HCT116 (cell line): ENCODE measurements around the gene HEY2. TPM values are rescaled to one million over a fixed set of nuclear protein-coding genes. Genes with fewer than 3 reads are reported as not detected.
A peak's percentile ranks its signal among the peaks of the same experiment; 100 is the strongest.

Experiments
- ATAC-seq: fragments of 200-7000 bp; cut with Tn5 transposase; 2 replicates; pipeline ENCODE4 v1.9.1; 2020; ENCODE audit warnings: mild to moderate bottlenecking, moderate library complexity
- BruUV-seq: library from RNA; stranded (reverse); fragments of 400-500 nt; replicated peaks from 2 replicates; lab custom pipeline; 2021; lab: Mats Ljungman, UMichigan
- CTCF ChIA-PET: fragments of 300-600 bp; sonication (Branson Sonifier 250); formaldehyde crosslinking; loops from one replicate; lab custom pipeline; 2021; ENCODE audit warnings: antibody characterized with exemption; lab: Charles Lee
- POLR2A ChIA-PET: fragments of 300-600, 350-600 bp; sonication (Branson Sonifier 250); formaldehyde crosslinking; loops from one replicate; lab custom pipeline; 2021; ENCODE audit warnings: antibody characterized with exemption; lab: Charles Lee
- RAD21 ChIA-PET, 2 experiments: fragments of 300-600 bp; sonication (Branson Sonifier 250); formaldehyde crosslinking; loops; one replicate each; lab custom pipeline; 2023; ENCODE audit warnings: low total read pairs in 2 of 2; ENCODE audit not compliant: uncharacterized antibody in 2 of 2, unreplicated experiment in 2 of 2, low non-redundant PET in 1 of 2; lab: Charles Lee
- DNase-seq: peaks from one replicate; pipeline ENCODE4 v3.0.0-alpha.2; 2010; ENCODE audit warnings: low read depth, low spot score
- H2AFZ ChIP-seq: fragments of 200-600 bp; shearing (Covaris generic), sonication (generic); 2 replicates; pipeline ENCODE4 v1.6.1; 2017; ENCODE audit warnings: low read depth, mixed run types, mixed read lengths, antibody characterized with exemption, low read length; ENCODE audit not compliant: poor library complexity, severe bottlenecking
- H3K27ac ChIP-seq: 2 replicates; pipeline ENCODE4 v1.5.1; 2012; ENCODE audit warnings: low read depth, low read length
- H3K27me3 ChIP-seq: fragments of 200-600 bp; sonication (generic); 2 replicates; pipeline ENCODE4 v1.6.1; 2016; ENCODE audit warnings: mixed run types, low read length, mixed read lengths; ENCODE audit not compliant: insufficient read depth
- H3K36me3 ChIP-seq, 2 experiments: fragments of 200-500 bp in 1 of 2; fragments of 200-600 bp in 1 of 2; sonication (Bioruptor generic) in 1 of 2; sonication (generic) in 1 of 2; 2 replicates each; pipeline versions ENCODE4 v1.5.1 to v1.6.1; 2014 to 2016; ENCODE audit warnings: low read length in 2 of 2, inconsistent platforms in 1 of 2, mixed read lengths in 1 of 2, mixed run types in 1 of 2; ENCODE audit not compliant: insufficient read depth in 2 of 2, control insufficient read depth in 1 of 2
- H3K4me1 ChIP-seq, 2 experiments: fragments of 200-600 bp in 1 of 2; sonication (generic) in 1 of 2; 2 replicates each; pipeline versions ENCODE4 v1.5.1 to v1.6.1; 2012 to 2017; ENCODE audit warnings: low read length in 2 of 2, inconsistent platforms in 1 of 2, mild to moderate bottlenecking in 1 of 2, mixed read lengths in 1 of 2, mixed run types in 1 of 2, moderate library complexity in 1 of 2; ENCODE audit not compliant: insufficient read depth in 2 of 2, control insufficient read depth in 1 of 2
- H3K4me2 ChIP-seq: fragments of 200-600 bp; sonication (generic); 2 replicates; pipeline ENCODE4 v1.6.1; 2017; ENCODE audit warnings: mixed run types, low read length, mixed read lengths
- H3K4me3 ChIP-seq, 2 experiments: fragments of 200-600 bp in 1 of 2; sonication (generic) in 1 of 2; replicated peaks in 1 of 2; 2 replicates each; pipeline ENCODE4 v1.5.1; 2011 to 2016; ENCODE audit warnings: low read length in 2 of 2, control low read depth in 1 of 2, low read depth in 1 of 2, mild to moderate bottlenecking in 1 of 2, mixed read lengths in 1 of 2, mixed run types in 1 of 2
- H3K79me2 ChIP-seq: fragments of 200-600 bp; sonication (generic); 2 replicates; pipeline ENCODE4 v1.6.1; 2017; ENCODE audit warnings: mild to moderate bottlenecking, mixed run types, low read length, moderate library complexity, mixed read lengths; ENCODE audit not compliant: insufficient read depth
- H3K9ac ChIP-seq: fragments of 200-600 bp; sonication (generic); 2 replicates; pipeline ENCODE4 v1.6.1; 2016; ENCODE audit warnings: low read length, mixed read lengths
- H3K9me2 ChIP-seq: fragments of 200-600 bp; sonication (generic), shearing (Covaris generic); 2 replicates; pipeline ENCODE4 v1.6.1; 2017; ENCODE audit warnings: mixed run types, mild to moderate bottlenecking, moderate library complexity; ENCODE audit not compliant: insufficient read depth
- H3K9me3 ChIP-seq, 2 experiments: fragments of 200-500 bp in 1 of 2; fragments of 200-600 bp in 1 of 2; sonication (Bioruptor generic) in 1 of 2; sonication (generic) in 1 of 2; 2 replicates each; pipeline ENCODE4 v1.6.1; 2014 to 2017; ENCODE audit warnings: low read length in 2 of 2, mixed read lengths in 2 of 2, inconsistent platforms in 1 of 2, low read depth in 1 of 2, mild to moderate bottlenecking in 1 of 2, mixed run types in 1 of 2, moderate library complexity in 1 of 2; ENCODE audit not compliant: control insufficient read depth in 1 of 2, insufficient read depth in 1 of 2
- H4K20me1 ChIP-seq: fragments of 200-600 bp; sonication (generic), shearing (Covaris generic); 2 replicates; pipeline ENCODE4 v1.6.1; 2017; ENCODE audit warnings: mixed run types, mild to moderate bottlenecking, moderate library complexity; ENCODE audit not compliant: insufficient read depth
- EGR1 ChIP-seq: IDR thresholded peaks from 2 replicates; pipeline ENCODE4 v1.6.1; 2012; ENCODE audit warnings: low read depth
- POLR2A ChIP-seq: IDR thresholded peaks from 2 replicates; pipeline ENCODE4 v1.7.0; 2011; ENCODE audit warnings: borderline replicate concordance; ENCODE audit not compliant: insufficient read depth, insufficient read length; ENCODE audit errors: extremely low read depth
- POLR2AphosphoS5 ChIP-seq: IDR thresholded peaks from 2 replicates; pipeline ENCODE4 v1.6.1; 2011; ENCODE audit warnings: mild to moderate bottlenecking, low read depth, low read length, moderate library complexity
- REST ChIP-seq: IDR thresholded peaks from 2 replicates; pipeline ENCODE4 v1.6.1; 2012; ENCODE audit warnings: low read depth
- SP1 ChIP-seq: IDR thresholded peaks from 2 replicates; pipeline ENCODE4 v1.6.1; 2012; ENCODE audit warnings: low read depth
- SRF ChIP-seq: IDR thresholded peaks from 2 replicates; pipeline ENCODE4 v1.6.1; 2012; ENCODE audit warnings: low read depth
- intact Hi-C: fragments of 100-400 bp; cut with micrococcal nuclease; formaldehyde crosslinking; loops from 2 replicates; pipeline ENCODE4 v1.10.0; 2022
- total RNA-seq: library from RNA; stranded (reverse); gene quantifications from one replicate; pipeline ENCODE4 v1.2.1, GENCODE V29; 2021; ENCODE audit not compliant: unreplicated experiment

Gene HEY2
- total RNA-seq, 1 experiment from 2014 or later, result not detected

- H4K20me1 ChIP-seq, result no peaks in the 10 kb centered on the region
- ChIA-PET POLR2A (interaction anchor here (1.2 kb wide), 1 partner anchor 36 kb away, joined by 3 read pairs; no protein-coding TSS in a partner anchor), RAD21 (no interaction called here), CTCF (interaction anchor here (2.2 kb wide), 1 partner anchor 8 kb away, joined by 13 read pairs; no protein-coding TSS in a partner anchor)
- ATAC-seq, result no peak
- TF ChIP-seq SP1, result no peak
- no peak for TF ChIP-seq POLR2A
- TF ChIP-seq SRF, result no peak
- no peak for TF ChIP-seq POLR2AphosphoS5
- H3K4me1 ChIP-seq, result peaks cover 0 to 10% of the 10 kb centered on the region in 2 experiments; a peak in 2 of 4 replicates
- H3K27ac ChIP-seq, result no peak overlapping the region
- no TSS peak for BruUV-seq
- peaks cover 60% of the 10 kb centered on the region for H3K27me3 ChIP-seq
- intact Hi-C loops, result no loop called here
- no peaks in the 10 kb centered on the region for H3K9me3 ChIP-seq
- no peak overlapping the region for H2AFZ ChIP-seq
- no peak overlapping the region for H3K4me2 ChIP-seq
- no peaks in the 10 kb centered on the region for H3K36me3 ChIP-seq
- H3K4me3 ChIP-seq, result no peak overlapping the region
- no peak overlapping the region for H3K9ac ChIP-seq
- H3K9me2 ChIP-seq, result no peaks in the 10 kb centered on the region
- H3K79me2 ChIP-seq, result no peaks in the 10 kb centered on the region
- DNase-seq, result no peak
These were observed 3.4 kb upstream of the HEY2 start for GRCh38 chr6:125746019-125746414.

GRCh38 chr6:125746731-125747588 lies 2.5 kb upstream of the HEY2 start:
- H3K9me3 ChIP-seq, result no peaks in the 10 kb centered on the region
- DNase-seq, result no peak
- peaks cover 0 to 10% of the 10 kb centered on the region in 2 experiments; a peak in 2 of 4 replicates for H3K4me1 ChIP-seq
- no TSS peak for BruUV-seq
- peak overlapping the region; percentile 64 for H3K4me2 ChIP-seq
- TF ChIP-seq REST (no peak), EGR1 (no peak)
- intact Hi-C loops, result no loop called here
- POLR2A ChIA-PET, result no interaction called here
- peaks cover 66% of the 10 kb centered on the region for H3K27me3 ChIP-seq
- CTCF ChIA-PET, result no interaction called here
- no peak overlapping the region for H3K9ac ChIP-seq
- RAD21 ChIA-PET, result no interaction called here
- no peaks in the 10 kb centered on the region for H3K9me2 ChIP-seq
- H3K79me2 ChIP-seq, result no peaks in the 10 kb centered on the region
- H4K20me1 ChIP-seq, result no peaks in the 10 kb centered on the region
- H3K36me3 ChIP-seq, result no peaks in the 10 kb centered on the region
- H2AFZ ChIP-seq, result peak overlapping the region; percentile 30
- no peak overlapping the region for H3K27ac ChIP-seq
- ATAC-seq, result no peak
- peak overlapping the region; percentile 18 to 35; a peak in 3 of 4 replicates for H3K4me3 ChIP-seq
